GM19025 (cell line): ENCODE results near the gene TRAPPC6A.

Experiments used
- ATAC-seq: cut with Tn5 transposase; IDR thresholded peaks from one replicate; pipeline ENCODE4 v1.9.1; 2021; ENCODE audit warnings: mild to moderate bottlenecking, low read depth, moderate library complexity; ENCODE audit not compliant: unreplicated experiment

Gene TRAPPC6A

DNA sequence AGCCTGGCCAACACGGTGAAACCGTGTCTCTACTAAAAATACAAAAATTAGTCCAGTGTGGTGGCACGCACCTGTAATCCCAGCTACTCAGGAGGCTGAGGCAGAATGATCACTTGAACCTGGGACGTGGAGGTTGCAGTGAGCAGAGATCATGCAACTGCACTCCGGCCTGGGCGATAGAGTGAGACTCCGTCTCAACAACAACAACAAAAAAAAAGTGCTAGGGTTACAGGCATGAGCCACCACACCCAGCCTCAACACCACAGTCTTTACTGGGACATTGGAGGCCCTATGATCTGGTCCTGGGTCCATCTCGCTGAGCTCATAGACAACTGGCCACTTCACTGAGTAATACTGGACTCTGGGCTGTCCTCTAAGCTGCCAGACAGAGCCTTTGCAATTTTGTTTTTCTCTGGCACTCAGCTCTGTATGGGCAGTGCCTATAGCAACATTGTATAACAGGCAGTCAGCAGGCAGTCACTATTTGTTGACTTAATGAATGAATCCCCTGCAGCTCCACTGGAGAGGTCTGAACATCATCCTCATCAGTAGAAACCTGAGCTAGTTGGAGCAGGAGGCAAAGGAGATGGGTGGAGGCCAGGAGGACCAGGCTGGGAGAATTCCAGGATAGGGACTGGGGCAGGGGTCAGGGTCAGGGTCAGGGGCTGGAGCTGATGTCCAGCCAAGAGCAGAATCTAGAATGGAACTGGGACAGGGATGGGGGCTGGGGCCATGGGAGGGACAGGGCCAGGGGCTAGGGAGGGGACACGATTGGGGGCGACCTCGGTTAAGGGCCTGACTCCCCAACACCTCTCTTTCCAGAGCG, 8.7 kb upstream of the TRAPPC6A start:
- no peak for ATAC-seq

DNA sequence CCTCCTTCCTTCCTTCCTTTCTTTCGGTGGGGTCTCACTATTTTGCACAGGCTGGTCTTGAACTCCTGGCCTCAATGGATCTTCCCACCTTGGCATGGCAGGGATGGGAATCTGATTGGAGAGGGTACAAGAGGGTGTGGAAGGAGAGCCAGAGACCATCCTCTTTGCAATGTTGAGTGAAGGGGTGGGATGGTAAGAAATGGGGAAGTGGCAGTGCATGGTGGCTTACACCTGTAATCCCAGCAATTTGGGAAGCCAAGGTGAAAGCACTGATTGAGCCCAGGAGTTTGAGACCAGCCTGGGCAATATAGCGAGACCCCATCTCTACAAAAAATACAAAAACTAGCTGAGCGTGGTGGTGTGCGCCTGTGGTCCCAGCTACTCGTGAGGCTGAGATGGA, 6.1 kb upstream of the TRAPPC6A start:
- no peak for ATAC-seq

DNA sequence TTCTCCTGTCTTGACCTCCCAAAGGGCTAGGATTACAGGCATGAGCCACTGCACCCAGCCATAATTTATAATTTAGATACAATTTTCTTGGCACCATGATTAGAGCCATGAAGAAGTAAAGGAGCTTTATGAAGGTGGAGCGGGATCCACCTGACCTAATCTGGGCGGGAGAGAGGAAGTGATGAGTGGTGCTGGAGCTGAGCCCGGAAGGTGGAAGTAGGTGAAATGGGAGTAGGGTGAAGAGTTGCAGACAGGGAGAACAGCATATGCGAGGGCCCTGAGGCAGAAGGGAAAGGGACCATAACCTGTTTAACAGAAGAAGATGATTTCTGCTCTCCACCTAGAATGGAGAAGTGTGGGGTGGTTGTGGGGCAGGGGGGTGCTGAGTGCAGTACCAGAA, 4.7 kb upstream of the TRAPPC6A start:
- no peak for ATAC-seq

DNA sequence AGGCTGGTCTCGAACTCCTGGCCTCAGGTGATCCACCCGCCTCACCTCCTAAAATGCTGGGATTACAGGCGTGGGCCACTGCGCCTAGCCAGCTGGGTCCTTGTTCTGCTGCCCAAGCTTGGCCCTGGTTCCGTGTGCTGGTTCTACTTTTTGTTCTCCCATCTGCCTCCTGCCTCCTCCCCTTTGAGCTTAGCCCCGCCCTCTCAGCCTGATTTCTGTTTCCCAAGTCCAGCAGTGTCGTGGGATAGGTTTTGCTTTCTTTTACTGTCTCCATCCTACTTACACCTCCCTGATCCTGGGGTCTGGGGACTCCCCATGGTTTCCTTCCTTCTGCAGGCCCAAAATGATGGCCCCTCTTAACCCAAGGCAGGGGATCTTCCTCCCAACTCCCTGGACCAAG, 2.9 kb upstream of the TRAPPC6A start:
- no peak for ATAC-seq

DNA sequence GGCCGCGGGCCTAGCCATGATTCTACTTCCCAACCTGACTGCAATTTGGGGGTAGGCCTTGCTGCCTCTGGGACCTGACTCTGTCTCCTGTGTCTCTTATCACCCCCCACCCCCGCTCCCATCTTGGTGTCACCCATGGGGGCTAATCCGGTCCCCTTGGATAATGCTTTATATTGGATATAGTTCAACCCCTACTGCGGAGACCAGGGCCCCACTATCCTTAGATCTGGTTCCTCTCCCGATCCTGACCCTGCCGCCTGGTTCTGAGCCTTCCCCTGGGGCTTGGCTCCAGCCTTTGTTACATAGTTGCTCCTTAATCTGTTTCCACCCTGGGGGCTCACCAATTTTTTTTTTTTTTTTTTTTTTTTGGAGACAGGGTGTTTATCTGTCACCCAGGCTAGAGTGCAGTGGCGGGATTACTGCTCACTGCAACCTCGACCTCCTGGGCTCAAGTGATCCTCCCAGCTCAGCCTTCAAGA, 1.9 kb upstream of the TRAPPC6A start:
- no peak for ATAC-seq

DNA sequence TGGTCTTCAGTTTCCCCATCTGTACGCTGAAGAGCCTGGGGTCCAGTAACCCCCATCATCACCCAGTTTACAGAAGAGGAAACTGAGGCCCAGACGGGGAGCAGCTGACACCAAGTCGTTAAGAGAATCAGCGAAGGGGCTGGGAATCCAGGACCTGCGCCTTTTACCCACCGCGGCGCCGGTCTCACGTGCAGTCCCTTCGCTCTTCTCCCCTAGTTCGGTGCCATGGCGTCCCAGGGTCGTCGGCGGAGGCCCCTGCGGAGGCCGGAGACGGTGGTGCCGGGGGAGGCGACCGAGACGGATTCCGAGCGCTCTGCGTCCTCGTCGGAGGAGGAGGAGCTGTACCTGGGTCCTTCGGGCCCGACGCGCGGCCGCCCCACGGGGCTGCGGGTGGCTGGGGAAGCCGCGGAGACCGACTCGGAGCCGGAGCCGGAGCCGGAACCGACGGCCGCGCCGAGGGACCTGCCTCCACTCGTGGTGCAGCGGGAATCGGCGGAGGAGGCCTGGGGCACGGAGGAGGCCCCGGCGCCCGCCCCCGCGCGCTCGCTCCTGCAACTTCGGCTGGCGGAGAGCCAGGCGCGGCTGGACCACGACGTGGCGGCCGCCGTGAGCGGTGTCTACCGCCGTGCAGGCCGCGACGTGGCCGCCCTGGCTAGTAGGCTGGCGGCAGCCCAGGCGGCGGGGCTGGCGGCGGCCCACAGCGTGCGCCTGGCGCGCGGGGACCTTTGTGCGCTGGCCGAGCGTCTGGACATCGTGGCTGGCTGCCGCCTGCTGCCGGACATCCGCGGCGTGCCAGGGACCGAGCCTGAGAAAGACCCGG, 1.2 kb upstream of the TRAPPC6A start:
- no peak for ATAC-seq

DNA sequence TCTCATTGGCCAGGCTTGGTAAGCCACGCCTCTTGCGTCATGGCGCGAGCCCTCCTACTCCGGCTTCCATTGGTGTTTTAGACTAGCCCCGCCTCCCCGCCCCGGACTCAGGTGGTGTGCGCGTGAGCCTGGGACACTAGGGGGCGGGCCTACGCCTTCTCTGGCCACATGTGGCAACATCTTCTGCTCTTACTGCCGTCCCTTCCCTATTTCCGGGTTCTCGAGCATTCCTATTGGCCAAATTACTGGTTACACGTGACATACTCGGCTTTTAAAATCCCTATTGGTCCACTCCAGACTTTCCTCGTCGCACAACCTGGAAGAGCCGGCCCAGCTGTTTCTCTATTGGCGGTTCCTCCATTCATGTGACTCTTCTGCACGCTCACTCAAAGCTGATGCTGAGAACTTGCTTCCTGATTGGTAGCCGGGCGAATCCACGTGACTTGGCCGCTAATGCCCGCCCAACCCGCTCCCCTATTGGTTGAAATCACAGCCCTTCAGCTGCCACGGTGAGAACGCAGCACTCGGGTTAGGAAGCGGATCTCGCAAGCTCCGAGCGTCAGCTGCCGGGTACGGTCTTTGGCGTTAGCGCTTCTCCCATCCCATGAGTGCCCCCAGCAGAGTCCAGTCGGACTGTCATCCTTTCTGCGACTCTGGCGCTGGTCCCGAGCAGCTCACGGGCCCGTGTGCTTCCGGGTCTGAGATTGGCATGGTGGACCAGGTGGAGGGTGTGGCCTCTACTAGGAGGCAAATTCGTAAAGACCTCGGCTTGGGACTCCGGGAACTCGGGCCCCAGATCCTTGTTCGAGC, 430 bp upstream of the TRAPPC6A start, which contains the start of gene BLOC1S3:
BLOC1S3 (plus strand) TSS at position 523 of the 810 bp plus-strand sequence. CDS start 513 bp downstream, outside the sequence.
- ATAC-seq: peak; percentile 83

DNA sequence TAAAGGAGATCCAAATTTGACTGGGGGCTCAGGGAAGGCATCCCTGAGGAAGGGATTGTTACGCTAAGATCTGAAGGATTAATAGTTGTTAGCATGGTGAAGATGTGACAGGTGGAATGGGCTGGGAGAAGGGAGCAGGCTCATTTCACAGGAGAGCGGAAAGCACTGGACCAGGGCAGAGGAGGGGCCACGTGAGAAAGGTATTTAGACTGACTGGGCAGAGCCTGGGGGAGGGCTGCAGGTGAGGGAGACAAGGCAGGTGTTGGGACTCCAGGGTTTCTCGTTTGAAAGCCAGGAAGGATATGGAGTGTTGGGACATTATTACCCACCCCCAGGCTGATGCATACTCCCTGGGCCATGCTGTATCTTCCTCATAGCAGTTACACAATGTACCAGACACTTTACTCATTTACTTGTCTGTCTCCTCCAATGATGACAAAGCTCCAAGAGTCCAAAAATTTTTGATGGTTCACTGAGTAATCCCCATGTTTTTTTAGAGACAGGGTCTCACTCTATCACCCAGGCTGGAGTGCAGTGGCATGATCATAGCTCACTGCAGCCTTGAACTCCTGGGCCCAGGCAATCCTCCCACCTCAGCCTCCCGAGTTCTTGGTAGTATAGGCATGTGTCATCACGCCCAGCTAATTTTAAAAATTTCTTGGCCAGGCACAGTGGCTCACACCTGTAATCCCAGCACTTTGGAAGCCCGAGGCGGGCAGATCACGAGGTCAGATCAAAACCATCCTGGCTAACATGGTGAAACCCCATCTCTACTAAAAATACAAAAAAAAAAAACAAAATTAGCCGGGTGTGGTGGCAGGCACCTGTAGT, 2.3 kb downstream of the TRAPPC6A start:
- no peak for ATAC-seq

DNA sequence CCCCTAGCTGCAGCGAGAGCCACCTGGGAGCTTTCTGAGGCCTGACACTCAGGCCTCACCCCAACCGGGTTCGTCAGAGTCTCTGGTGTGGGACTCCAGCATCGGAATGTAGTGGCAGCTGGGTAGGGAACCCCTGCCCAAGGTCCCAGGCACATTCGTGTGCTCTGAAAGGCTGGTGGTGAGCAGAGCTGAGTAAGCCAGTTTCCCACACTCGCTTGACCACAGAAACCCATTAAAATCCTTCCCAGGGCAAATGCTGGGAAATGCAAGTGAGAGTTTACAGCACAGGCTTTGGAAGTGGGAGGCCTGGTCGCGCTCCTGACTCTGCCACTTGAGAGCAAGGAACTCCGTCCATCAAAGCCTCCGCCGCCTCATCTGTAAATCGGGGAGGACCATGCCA, 4.2 kb downstream of the TRAPPC6A start:
- ATAC-seq: no peak

DNA sequence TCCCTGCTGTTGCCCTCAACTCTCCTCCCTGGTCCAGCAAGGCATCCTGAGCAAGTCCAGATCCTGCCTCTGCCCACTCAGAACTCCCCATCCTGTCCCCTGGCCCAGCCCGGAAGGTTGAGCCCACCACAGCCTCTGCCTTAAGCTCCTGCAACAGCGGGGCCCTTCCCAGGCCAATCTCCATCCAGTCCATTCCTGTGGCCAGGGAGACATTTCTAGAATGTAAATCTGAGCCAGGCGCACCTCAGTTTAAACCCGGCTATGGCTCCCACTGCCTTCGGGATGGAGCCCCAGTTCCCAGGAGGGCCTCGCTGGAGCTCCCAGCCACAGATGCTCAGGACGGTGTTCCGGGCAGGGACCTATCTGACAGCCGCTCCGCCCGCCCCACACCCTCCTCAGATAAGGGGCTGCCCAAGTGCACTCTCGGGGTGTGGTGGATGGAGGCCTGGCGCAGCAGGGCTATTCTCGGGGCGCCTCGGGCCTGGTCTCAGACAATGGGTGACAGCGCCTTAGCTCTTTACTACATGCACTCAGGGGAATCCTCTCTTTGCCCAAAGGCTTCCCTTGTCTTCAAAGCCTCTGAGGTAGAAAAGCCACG, 5.3 kb downstream of the TRAPPC6A start:
- no peak for ATAC-seq

DNA sequence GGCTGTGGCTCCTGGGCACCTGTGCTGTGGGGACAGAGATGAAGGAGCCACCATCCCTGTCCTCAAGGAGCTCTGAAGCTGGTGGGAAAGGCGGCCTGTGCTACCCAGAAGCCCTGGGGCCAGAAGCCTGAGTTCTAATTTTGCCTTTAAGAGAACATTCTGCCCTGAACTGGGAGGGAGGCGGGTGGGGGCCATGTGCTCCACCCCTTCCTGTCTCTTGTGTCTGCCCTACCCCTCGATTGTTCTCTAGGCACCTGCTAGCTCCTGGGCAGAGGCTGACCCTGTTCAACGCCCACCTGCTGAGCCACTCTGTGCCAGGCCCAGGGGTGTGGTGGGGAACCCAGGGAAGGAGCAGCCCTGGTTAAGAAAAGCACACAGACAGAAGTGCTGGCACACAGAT, 5.9 kb downstream of the TRAPPC6A start:
- no peak for ATAC-seq

DNA sequence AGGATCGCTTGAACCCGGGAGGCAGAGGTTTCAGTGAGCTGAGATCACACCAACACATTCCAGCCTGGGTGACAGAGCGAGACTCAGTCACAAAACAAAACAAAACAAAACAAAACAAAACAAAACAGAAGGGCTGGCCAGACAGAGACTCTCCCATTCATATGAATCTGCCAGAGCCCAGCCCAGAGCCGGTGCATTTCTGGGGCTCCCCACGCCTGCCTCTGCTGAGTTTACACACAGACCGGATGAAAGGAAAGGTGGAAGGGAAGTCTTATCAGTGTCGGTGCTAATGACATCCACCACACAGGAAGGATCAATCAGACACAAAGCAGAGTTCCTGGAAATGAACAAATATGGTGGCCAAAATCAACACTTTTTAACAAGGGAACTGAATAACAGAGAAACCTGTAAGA, 6.8 kb downstream of the TRAPPC6A start:
- no peak for ATAC-seq

DNA sequence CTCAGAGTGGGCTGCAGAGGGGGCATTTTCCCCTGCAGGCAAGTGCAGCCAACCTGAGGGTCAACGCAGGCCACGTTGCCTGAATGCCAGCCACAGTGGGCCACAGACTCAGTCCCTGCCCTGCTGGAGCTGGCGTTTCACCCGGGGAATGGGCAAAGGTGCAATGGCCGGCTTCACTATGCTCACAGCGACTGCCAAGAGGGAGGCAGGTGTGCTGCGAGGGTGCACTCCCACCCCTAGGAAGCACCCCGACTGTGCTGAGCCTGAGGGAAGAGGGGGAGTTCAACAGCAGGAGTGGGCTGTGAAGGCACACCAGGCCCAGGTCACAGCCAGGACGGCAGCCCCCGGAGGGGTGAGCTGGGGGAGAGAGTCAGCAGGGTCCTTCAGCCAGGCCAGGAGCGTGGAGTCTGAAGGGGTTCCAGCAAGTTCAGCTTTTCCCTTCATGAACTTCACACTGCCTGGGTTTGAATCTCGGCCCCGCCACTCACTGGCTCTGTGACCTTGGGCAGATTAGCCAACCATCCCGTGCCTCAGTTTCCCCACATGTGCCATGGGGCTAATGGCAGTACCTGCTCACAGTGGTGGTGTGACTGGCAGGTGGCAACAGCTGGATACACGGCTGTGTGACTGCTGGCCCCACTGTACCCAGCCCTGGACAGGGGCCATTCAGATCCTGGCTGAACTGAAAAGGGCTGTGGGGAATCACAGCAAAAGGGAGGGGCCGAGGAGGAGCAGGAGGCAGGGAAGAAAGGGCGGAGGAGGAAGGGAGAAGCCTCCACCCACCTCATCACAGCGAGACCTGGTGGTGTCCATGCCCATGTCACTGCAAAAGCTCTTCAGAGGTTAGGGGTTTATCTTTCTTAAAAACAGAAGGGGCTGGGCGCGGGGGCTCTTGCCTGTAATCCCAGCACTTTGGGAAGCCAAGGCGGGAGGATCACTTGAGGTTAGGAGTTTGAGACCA, 7.6 kb downstream of the TRAPPC6A start:
- ATAC-seq: no peak

DNA sequence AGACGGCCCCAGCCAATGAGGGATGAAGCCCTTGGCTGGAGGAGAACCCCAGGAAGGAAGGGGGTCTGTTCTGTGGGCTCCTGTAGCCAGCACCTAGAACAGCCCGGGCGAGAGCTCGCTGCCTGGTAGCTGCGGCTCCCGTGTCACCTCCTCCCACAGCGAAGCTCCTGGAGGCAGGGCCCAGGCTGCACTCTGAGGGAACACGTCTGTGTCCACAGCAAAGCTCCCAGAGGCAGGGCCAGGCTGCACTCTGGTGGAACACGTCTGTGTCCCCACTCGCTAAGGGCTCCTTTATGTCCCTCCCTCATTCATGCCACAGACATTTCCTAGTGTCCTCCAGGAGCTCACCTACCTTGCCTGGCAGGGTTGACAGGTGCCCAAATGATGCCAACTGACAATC, 8.4 kb downstream of the TRAPPC6A start:
- ATAC-seq: no peak

DNA sequence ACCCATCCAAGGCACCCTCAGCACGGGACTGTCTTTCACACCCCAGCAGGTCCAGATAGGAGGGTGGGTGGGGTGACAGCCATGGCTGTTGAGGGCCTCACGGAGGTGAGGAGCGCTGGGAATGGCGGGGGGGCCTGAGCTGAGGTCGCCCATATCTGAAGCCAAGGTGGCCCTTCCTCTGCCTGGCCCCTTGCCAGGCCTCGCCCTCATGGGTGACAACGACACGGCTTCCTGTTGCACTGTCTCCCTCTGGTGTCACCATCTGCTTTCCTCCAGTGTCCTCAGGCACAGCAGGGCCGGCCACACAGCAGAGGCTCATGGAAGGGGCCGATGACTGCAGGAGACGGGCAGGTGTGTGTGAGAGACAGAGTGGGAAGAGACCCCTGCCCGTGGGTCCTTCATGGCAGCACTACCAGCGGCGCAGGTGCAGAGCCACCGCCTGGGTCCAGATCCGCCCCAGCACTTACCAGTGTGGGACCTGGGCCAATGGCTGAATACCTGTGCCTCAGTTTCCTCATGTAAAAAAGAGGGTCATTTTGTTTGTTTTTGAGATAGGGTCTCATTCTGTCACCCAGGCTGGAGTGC, 9.2 kb downstream of the TRAPPC6A start:
- no peak for ATAC-seq

DNA sequence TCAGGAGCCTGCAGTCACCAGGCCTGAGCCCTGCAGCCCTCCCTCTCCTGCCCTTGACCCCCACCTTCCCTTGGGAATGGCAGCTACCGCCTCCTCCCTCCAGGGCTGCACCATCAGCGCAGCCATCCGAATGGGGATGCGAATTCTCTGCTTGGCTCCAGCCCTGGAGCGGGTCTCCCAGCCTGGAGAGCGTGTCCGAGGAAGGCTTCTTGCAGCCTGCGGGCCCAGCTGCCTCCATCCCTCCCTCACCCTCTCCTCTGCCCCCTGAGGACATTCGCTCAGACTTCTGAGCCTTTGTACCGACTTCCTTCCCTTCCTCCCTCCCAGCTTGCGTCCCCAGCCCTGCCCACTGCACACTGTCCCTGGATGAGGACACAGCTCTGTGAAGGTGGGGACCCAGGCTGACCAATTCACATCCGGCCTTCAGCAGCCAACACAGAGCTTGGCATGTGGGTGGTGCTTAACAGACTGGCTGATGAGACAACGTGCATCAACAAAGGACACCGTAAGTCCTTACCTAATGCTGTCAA, 11.2 kb downstream of the TRAPPC6A start:
- ATAC-seq: no peak

DNA sequence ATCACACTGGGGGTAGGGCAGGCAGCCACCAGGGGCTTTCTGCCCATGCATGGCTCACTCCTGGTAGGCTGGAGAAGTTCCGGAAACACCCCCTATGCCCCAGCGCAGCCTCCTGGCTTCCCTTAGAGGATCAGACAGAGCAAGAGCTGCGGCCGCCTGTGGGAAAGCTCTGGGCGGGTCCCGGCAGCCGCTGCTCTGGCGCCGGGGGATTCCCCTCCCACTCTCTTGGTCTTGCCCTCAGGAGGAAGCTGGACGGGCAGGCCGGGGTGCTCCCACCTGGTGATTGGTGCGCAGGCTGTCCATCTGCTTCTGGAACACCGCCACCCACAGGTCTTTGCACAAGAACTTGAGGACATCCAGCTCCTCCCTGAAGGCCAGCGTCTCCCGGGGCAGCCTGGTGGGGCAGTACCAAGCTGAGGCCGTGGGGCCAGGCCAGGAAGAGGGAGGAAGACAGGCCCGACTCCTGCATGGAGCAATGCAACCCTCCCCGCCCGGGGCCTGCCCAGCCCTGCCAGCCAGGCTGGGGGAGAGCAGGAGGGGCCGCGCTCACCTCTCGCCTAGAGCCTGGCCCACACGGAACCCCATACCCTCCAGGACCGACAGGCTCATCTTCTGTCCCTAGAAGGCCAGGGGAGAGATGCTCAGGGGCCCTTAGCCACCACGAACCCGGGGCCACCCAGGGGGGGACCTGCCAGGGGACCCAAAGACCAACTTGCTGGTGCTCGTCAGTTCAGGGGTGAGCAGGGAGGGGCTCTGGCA, 13.3 kb downstream of the TRAPPC6A start:
- ATAC-seq: peak; percentile 82
